ENCODE data around the gene CIB1. TPM values are rescaled to one million over a fixed set of nuclear protein-coding genes. Genes with fewer than 3 reads are reported as not detected.

The CIB1 gene
- total RNA-seq, 1 donor from 2014 or later, result 50.9 TPM

DNA sequence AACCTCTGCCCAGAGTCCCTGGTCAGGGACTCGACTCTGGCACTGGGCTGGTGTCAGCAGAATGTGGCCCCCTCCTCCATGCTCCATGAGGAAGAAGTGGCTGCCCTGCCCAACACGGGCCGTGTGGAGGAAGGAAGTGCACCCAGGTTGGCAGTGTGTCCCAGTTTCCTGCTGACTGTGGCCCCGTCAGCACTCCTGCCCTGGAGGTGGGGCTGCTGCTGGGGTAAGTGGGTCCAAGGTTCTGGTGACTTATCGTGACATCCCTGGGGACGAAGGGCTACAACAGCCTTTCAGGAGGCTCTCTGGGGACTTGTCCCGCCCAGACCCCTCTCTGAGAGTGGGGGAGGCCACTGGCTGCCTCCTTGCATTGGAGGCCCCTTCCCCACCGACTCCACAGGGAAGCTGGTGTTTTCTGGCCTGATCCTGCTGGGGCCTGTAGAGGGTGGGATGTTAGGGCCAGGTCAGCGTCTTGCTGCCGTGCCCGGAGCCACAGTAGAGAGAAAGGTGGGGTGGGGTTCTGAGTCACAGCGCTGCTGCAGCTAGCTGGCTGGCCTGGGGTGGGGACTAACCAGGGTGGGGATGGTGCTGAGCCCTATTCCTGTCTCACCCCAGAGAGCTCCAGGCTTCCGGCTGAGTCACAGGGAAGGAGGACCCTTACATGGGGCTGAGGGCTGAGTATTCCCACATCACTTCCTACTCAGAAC, 22.1 kb downstream of the CIB1 start:
- TF ChIP-seq, protein P1, sequence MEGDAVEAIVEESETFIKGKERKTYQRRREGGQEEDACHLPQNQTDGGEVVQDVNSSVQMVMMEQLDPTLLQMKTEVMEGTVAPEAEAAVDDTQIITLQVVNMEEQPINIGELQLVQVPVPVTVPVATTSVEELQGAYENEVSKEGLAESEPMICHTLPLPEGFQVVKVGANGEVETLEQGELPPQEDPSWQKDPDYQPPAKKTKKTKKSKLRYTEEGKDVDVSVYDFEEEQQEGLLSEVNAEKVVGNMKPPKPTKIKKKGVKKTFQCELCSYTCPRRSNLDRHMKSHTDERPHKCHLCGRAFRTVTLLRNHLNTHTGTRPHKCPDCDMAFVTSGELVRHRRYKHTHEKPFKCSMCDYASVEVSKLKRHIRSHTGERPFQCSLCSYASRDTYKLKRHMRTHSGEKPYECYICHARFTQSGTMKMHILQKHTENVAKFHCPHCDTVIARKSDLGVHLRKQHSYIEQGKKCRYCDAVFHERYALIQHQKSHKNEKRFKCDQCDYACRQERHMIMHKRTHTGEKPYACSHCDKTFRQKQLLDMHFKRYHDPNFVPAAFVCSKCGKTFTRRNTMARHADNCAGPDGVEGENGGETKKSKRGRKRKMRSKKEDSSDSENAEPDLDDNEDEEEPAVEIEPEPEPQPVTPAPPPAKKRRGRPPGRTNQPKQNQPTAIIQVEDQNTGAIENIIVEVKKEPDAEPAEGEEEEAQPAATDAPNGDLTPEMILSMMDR (IDR thresholded peaks at IDR 0.05), result no peak
- Histone ChIP-seq H3K36me3 (no peaks in the 10 kb centered on the region), H3K9me3 (no peaks in the 10 kb centered on the region), H3K4me3 (no peak overlapping the region), H3K27me3 (no peaks in the 10 kb centered on the region), H3K27ac (no peak overlapping the region), H3K4me1 (no peaks in the 10 kb centered on the region)
- intact Hi-C loops (cut with DNase I), result no loop called here
- no peak for DNase-seq (ENCODE audit: low spot score in 2 of 2)

DNA sequence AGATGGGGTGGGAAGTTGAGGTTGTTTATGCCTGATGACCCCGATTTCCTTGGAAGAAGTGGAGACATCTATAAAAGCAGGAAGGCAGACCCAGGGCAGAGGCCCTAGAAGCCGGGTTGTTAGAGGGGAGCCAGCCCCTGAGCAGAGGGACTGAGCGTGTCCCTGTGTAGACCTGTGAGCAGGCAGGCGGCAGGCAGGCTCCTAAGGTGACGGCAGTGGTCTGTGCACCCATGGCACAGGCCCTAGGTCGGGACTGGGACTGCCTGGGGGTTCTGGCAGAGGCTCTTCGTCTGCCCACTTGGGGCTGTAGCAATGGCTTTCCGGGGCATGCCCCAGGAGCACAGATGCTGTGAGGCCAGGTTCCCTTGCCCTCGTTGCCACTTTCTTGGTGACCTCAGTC, 22.7 kb downstream of the CIB1 start:
- no peak overlapping the region for H3K4me3 ChIP-seq
- H3K27ac ChIP-seq, result no peak overlapping the region
- TF ChIP-seq, protein P1 (IDR thresholded peaks at IDR 0.05), result no peak
- H3K4me1 ChIP-seq, result no peaks in the 10 kb centered on the region
- H3K36me3 ChIP-seq, result no peaks in the 10 kb centered on the region
- intact Hi-C loops (cut with DNase I), result no loop called here
- DNase-seq (ENCODE audit: low spot score in 2 of 2), result no peak
- H3K27me3 ChIP-seq, result no peaks in the 10 kb centered on the region
- no peaks in the 10 kb centered on the region for H3K9me3 ChIP-seq

DNA sequence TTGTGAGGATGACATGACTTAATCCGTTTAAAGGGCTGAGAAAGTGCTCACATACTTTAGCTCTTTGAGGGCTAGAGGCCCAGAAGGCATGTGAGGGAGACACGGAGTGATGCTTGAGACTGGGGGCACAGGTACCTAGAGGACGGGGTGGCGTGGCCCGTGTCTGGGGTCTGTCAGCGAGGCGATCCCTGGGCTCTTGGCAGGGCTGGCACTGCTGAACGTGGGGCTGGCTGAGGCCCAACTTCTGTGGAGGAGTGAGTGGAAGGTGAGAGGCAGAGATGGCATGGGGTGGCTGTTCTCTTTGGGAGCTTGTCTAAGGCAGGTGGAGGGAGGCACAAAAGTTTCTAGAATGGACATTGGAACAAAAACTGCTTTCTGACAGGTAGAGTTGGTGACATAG, 23.1 kb downstream of the CIB1 start:
- TF ChIP-seq, protein P1 (IDR thresholded peaks at IDR 0.05), result no peak
- no peak overlapping the region for H3K4me3 ChIP-seq
- intact Hi-C loops (cut with DNase I), result no loop called here
- DNase-seq (ENCODE audit: low spot score in 2 of 2), result no peak
- no peaks in the 10 kb centered on the region for H3K27me3 ChIP-seq
- no peaks in the 10 kb centered on the region for H3K9me3 ChIP-seq
- H3K4me1 ChIP-seq, result no peaks in the 10 kb centered on the region
- no peaks in the 10 kb centered on the region for H3K36me3 ChIP-seq
- H3K27ac ChIP-seq, result no peak overlapping the region

DNA sequence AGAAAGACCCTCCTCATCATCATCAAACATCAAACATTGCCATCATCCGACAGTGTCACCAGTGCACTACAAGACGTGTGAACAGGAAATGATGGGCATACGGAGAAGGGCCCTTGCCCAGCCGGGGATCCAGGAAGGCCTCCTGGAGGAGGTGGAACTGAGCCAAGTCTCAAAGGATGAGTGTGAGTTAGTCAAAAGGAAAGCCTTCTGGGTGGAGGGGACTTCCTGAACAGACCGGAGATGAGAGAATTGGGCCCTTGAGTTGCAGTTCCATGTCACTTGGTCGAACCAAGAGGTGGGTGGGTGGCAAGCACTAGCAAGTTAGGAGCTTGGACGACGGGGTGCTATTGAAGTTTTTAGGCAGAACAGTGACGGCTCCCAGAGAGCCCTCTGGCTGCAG, 24.1 kb downstream of the CIB1 start:
- intact Hi-C loops (cut with DNase I), result no loop called here
- H3K27ac ChIP-seq, result no peak overlapping the region
- no peaks in the 10 kb centered on the region for H3K27me3 ChIP-seq
- no peak for DNase-seq (ENCODE audit: low spot score in 2 of 2)
- H3K9me3 ChIP-seq, result no peaks in the 10 kb centered on the region
- no peaks in the 10 kb centered on the region for H3K4me1 ChIP-seq
- H3K4me3 ChIP-seq, result no peak overlapping the region
- no peaks in the 10 kb centered on the region for H3K36me3 ChIP-seq
- TF ChIP-seq, protein P1 (IDR thresholded peaks at IDR 0.05), result no peak

DNA sequence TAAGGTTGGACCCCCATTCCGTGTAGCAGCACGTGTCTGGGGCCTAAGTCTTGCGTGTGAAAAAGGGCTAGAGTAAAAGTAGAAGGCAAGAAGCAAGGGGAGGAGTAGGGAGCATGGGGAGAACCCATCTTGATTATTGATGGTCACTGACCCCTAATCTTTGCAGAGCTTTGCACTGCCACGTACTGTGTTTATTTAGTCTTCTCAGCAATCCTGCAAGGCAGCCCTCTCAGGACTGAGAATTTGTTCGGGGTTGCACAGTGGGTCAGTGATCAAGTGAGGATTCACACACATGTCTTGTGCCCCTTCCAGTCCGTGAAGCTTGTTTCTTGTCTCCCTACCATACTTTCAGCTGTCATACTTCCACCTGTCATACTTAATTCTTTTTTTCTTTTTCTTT, 25.4 kb downstream of the CIB1 start:
- H3K4me3 ChIP-seq, result no peak overlapping the region
- H3K9me3 ChIP-seq, result no peaks in the 10 kb centered on the region
- DNase-seq (ENCODE audit: low spot score in 2 of 2), result no peak
- H3K27ac ChIP-seq, result no peak overlapping the region
- H3K4me1 ChIP-seq, result no peaks in the 10 kb centered on the region
- no peaks in the 10 kb centered on the region for H3K36me3 ChIP-seq
- TF ChIP-seq, protein P1 (IDR thresholded peaks at IDR 0.05), result no peak
- intact Hi-C loops (cut with DNase I), result no loop called here
- H3K27me3 ChIP-seq, result no peaks in the 10 kb centered on the region

DNA sequence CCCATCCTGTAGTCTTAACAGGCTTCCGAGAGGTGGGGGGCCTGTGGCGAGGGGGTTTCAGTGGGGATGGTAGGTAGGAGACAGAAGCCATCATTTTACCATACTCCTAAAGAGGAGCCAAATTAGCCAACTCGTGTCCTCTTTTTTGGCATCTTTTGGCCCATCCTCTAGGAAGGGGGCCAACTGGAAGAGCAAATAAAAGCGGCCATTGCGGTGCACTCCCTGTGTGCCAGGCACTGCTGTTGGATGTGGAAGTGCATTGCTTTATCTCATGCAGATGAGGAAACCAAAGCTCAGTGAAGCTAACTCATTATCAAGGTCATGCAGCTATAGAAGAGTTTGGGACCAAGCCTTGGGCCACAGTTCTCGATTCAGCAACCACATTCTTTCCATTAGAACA, 26.5 kb downstream of the CIB1 start:
- Histone ChIP-seq H3K36me3 (no peaks in the 10 kb centered on the region), H3K27ac (no peak overlapping the region), H3K4me3 (no peak overlapping the region), H3K27me3 (no peaks in the 10 kb centered on the region), H3K9me3 (no peaks in the 10 kb centered on the region), H3K4me1 (peaks cover under 1 to 2% of the 10 kb centered on the region in 2 donors)
- TF ChIP-seq, protein P1 (IDR thresholded peaks at IDR 0.05), result no peak
- intact Hi-C loops (cut with DNase I), result no loop called here
- no peak for DNase-seq (ENCODE audit: low spot score in 2 of 2)
